HCT116 (cell line): ENCODE results near the gene KRI1. TPM values are rescaled to one million over a fixed set of nuclear protein-coding genes. Genes with fewer than 3 reads are reported as not detected.

ENCODE experiments used
- ATAC-seq: fragments of 200-7000 bp; cut with Tn5 transposase; 2 replicates; pipeline ENCODE4 v1.9.1; 2020; ENCODE audit warnings: mild to moderate bottlenecking, moderate library complexity
- BruUV-seq: library from RNA; stranded (reverse); fragments of 400-500 nt; replicated peaks from 2 replicates; lab custom pipeline; 2021; lab: Mats Ljungman, UMichigan
- CTCF ChIA-PET: fragments of 300-600 bp; sonication (Branson Sonifier 250); formaldehyde crosslinking; loops from one replicate; lab custom pipeline; 2021; ENCODE audit warnings: antibody characterized with exemption; lab: Charles Lee
- POLR2A ChIA-PET: fragments of 300-600, 350-600 bp; sonication (Branson Sonifier 250); formaldehyde crosslinking; loops from one replicate; lab custom pipeline; 2021; ENCODE audit warnings: antibody characterized with exemption; lab: Charles Lee
- RAD21 ChIA-PET, 2 experiments: fragments of 300-600 bp; sonication (Branson Sonifier 250); formaldehyde crosslinking; loops; one replicate each; lab custom pipeline; 2023; ENCODE audit warnings: low total read pairs in 2 of 2; ENCODE audit not compliant: uncharacterized antibody in 2 of 2, unreplicated experiment in 2 of 2, low non-redundant PET in 1 of 2; lab: Charles Lee
- DNase-seq: peaks from one replicate; pipeline ENCODE4 v3.0.0-alpha.2; 2010; ENCODE audit warnings: low read depth, low spot score
- H2AFZ ChIP-seq: fragments of 200-600 bp; shearing (Covaris generic), sonication (generic); 2 replicates; pipeline ENCODE4 v1.6.1; 2017; ENCODE audit warnings: low read depth, mixed run types, mixed read lengths, antibody characterized with exemption, low read length; ENCODE audit not compliant: poor library complexity, severe bottlenecking
- H3K27ac ChIP-seq: 2 replicates; pipeline ENCODE4 v1.5.1; 2012; ENCODE audit warnings: low read depth, low read length
- H3K27me3 ChIP-seq: fragments of 200-600 bp; sonication (generic); 2 replicates; pipeline ENCODE4 v1.6.1; 2016; ENCODE audit warnings: mixed run types, low read length, mixed read lengths; ENCODE audit not compliant: insufficient read depth
- H3K36me3 ChIP-seq, 2 experiments: fragments of 200-500 bp in 1 of 2; fragments of 200-600 bp in 1 of 2; sonication (Bioruptor generic) in 1 of 2; sonication (generic) in 1 of 2; 2 replicates each; pipeline versions ENCODE4 v1.5.1 to v1.6.1; 2014 to 2016; ENCODE audit warnings: low read length in 2 of 2, inconsistent platforms in 1 of 2, mixed read lengths in 1 of 2, mixed run types in 1 of 2; ENCODE audit not compliant: insufficient read depth in 2 of 2, control insufficient read depth in 1 of 2
- H3K4me1 ChIP-seq, 2 experiments: fragments of 200-600 bp in 1 of 2; sonication (generic) in 1 of 2; 2 replicates each; pipeline versions ENCODE4 v1.5.1 to v1.6.1; 2012 to 2017; ENCODE audit warnings: low read length in 2 of 2, inconsistent platforms in 1 of 2, mild to moderate bottlenecking in 1 of 2, mixed read lengths in 1 of 2, mixed run types in 1 of 2, moderate library complexity in 1 of 2; ENCODE audit not compliant: insufficient read depth in 2 of 2, control insufficient read depth in 1 of 2
- H3K4me2 ChIP-seq: fragments of 200-600 bp; sonication (generic); 2 replicates; pipeline ENCODE4 v1.6.1; 2017; ENCODE audit warnings: mixed run types, low read length, mixed read lengths
- H3K4me3 ChIP-seq, 2 experiments: fragments of 200-600 bp in 1 of 2; sonication (generic) in 1 of 2; replicated peaks in 1 of 2; 2 replicates each; pipeline ENCODE4 v1.5.1; 2011 to 2016; ENCODE audit warnings: low read length in 2 of 2, control low read depth in 1 of 2, low read depth in 1 of 2, mild to moderate bottlenecking in 1 of 2, mixed read lengths in 1 of 2, mixed run types in 1 of 2
- H3K79me2 ChIP-seq: fragments of 200-600 bp; sonication (generic); 2 replicates; pipeline ENCODE4 v1.6.1; 2017; ENCODE audit warnings: mild to moderate bottlenecking, mixed run types, low read length, moderate library complexity, mixed read lengths; ENCODE audit not compliant: insufficient read depth
- H3K9ac ChIP-seq: fragments of 200-600 bp; sonication (generic); 2 replicates; pipeline ENCODE4 v1.6.1; 2016; ENCODE audit warnings: low read length, mixed read lengths
- H3K9me2 ChIP-seq: fragments of 200-600 bp; sonication (generic), shearing (Covaris generic); 2 replicates; pipeline ENCODE4 v1.6.1; 2017; ENCODE audit warnings: mixed run types, mild to moderate bottlenecking, moderate library complexity; ENCODE audit not compliant: insufficient read depth
- H3K9me3 ChIP-seq, 2 experiments: fragments of 200-500 bp in 1 of 2; fragments of 200-600 bp in 1 of 2; sonication (Bioruptor generic) in 1 of 2; sonication (generic) in 1 of 2; 2 replicates each; pipeline ENCODE4 v1.6.1; 2014 to 2017; ENCODE audit warnings: low read length in 2 of 2, mixed read lengths in 2 of 2, inconsistent platforms in 1 of 2, low read depth in 1 of 2, mild to moderate bottlenecking in 1 of 2, mixed run types in 1 of 2, moderate library complexity in 1 of 2; ENCODE audit not compliant: control insufficient read depth in 1 of 2, insufficient read depth in 1 of 2
- H4K20me1 ChIP-seq: fragments of 200-600 bp; sonication (generic), shearing (Covaris generic); 2 replicates; pipeline ENCODE4 v1.6.1; 2017; ENCODE audit warnings: mixed run types, mild to moderate bottlenecking, moderate library complexity; ENCODE audit not compliant: insufficient read depth
- CBX3 ChIP-seq: IDR thresholded peaks from 2 replicates; pipeline ENCODE4 v1.6.1; 2012; ENCODE audit warnings: low read depth
- CEBPB ChIP-seq: IDR thresholded peaks from 2 replicates; pipeline ENCODE4 v1.6.1; 2012; ENCODE audit warnings: low read depth
- EGR1 ChIP-seq: IDR thresholded peaks from 2 replicates; pipeline ENCODE4 v1.6.1; 2012; ENCODE audit warnings: low read depth
- EZH2 ChIP-seq: fragments of 200-600 bp; sonication (generic); IDR thresholded peaks from 2 replicates; pipeline ENCODE4 v1.6.1; 2017; ENCODE audit warnings: antibody characterized with exemption, mixed run types
- EZH2phosphoT487 ChIP-seq: fragments of 200-600 bp; IDR thresholded peaks from 2 replicates; pipeline ENCODE4 v1.6.1; 2018; ENCODE audit warnings: antibody characterized with exemption, borderline replicate concordance
- FOSL1 ChIP-seq: IDR thresholded peaks from 2 replicates; pipeline ENCODE4 v1.6.1; 2012; ENCODE audit warnings: low read depth
- JUND ChIP-seq: IDR thresholded peaks from 2 replicates; pipeline ENCODE4 v1.6.1; 2012
- MAX ChIP-seq: IDR thresholded peaks from 2 replicates; pipeline ENCODE4 v1.6.1; 2012
- POLR2A ChIP-seq: IDR thresholded peaks from 2 replicates; pipeline ENCODE4 v1.7.0; 2011; ENCODE audit warnings: borderline replicate concordance; ENCODE audit not compliant: insufficient read depth, insufficient read length; ENCODE audit errors: extremely low read depth
- POLR2AphosphoS5 ChIP-seq: IDR thresholded peaks from 2 replicates; pipeline ENCODE4 v1.6.1; 2011; ENCODE audit warnings: mild to moderate bottlenecking, low read depth, low read length, moderate library complexity
- RAD21 ChIP-seq: IDR thresholded peaks from 2 replicates; pipeline ENCODE4 v1.6.1; 2012; ENCODE audit warnings: low read depth, mild to moderate bottlenecking
- REST ChIP-seq: IDR thresholded peaks from 2 replicates; pipeline ENCODE4 v1.6.1; 2012; ENCODE audit warnings: low read depth
- SIN3A ChIP-seq: IDR thresholded peaks from 2 replicates; pipeline ENCODE4 v1.6.1; 2012; ENCODE audit warnings: low read depth
- SP1 ChIP-seq: IDR thresholded peaks from 2 replicates; pipeline ENCODE4 v1.6.1; 2012; ENCODE audit warnings: low read depth
- SRF ChIP-seq: IDR thresholded peaks from 2 replicates; pipeline ENCODE4 v1.6.1; 2012; ENCODE audit warnings: low read depth
- YY1 ChIP-seq: IDR thresholded peaks from 2 replicates; pipeline ENCODE4 v1.6.1; 2011; ENCODE audit warnings: low read length, low read depth, moderate library complexity, mild to moderate bottlenecking; ENCODE audit not compliant: insufficient replicate concordance; ENCODE audit errors: extremely low read depth
- ZNF274 ChIP-seq: fragments of 200-500 bp; sonication (Bioruptor generic); IDR thresholded peaks from 2 replicates; pipeline ENCODE4 v1.6.1; 2014; ENCODE audit warnings: mild to moderate bottlenecking, low read depth, low read length, inconsistent platforms
- intact Hi-C: fragments of 100-400 bp; cut with micrococcal nuclease; formaldehyde crosslinking; loops from 2 replicates; pipeline ENCODE4 v1.10.0; 2022
- total RNA-seq: library from RNA; stranded (reverse); gene quantifications from one replicate; pipeline ENCODE4 v1.2.1, GENCODE V29; 2021; ENCODE audit not compliant: unreplicated experiment
- TF ChIP-seq, protein P1 (sequence below): IDR thresholded peaks from 2 replicates; pipeline ENCODE4 v1.6.1; 2012
- TF ChIP-seq, protein P2 (sequence below): IDR thresholded peaks from 2 replicates; pipeline ENCODE4 v1.6.1; 2011; ENCODE audit warnings: mild to moderate bottlenecking, low read length, moderate library complexity; ENCODE audit not compliant: insufficient replicate concordance; ENCODE audit errors: extremely low read depth
- TF ChIP-seq, protein P3 (sequence below), 3 experiments: fragments of 200-600 bp in 1 of 3; sonication (generic) in 1 of 3; IDR thresholded peaks in 2 of 3; conservative IDR thresholded peaks in 1 of 3; 2 replicates each; pipeline ENCODE4 v1.5.1; 2012 to 2017; ENCODE audit warnings: low read depth in 2 of 3, low read length in 2 of 3, antibody characterized with exemption in 1 of 3, borderline replicate concordance in 1 of 3, control low read depth in 1 of 3, mild to moderate bottlenecking in 1 of 3, mixed read lengths in 1 of 3, mixed run types in 1 of 3, moderate library complexity in 1 of 3; ENCODE audit not compliant: insufficient read depth in 1 of 3

The KRI1 gene
- total RNA-seq, 1 experiment from 2014 or later: 44.0 TPM

- intact Hi-C loops: no loop called here
- Histone ChIP-seq H2AFZ (no peak overlapping the region), H3K9ac (no peak overlapping the region), H3K9me3 (no peaks in the 10 kb centered on the region), H3K27ac (no peak overlapping the region; the same call in 1 of the 2 replicates)
- DNase-seq: no peak
- no peak for ATAC-seq
- TF ChIP-seq REST: no peak
- no peak for TF ChIP-seq SP1
- TF ChIP-seq EZH2: no peak
- TF ChIP-seq ZNF274: no peak
- TF ChIP-seq EGR1: no peak
- TF ChIP-seq, protein P1, sequence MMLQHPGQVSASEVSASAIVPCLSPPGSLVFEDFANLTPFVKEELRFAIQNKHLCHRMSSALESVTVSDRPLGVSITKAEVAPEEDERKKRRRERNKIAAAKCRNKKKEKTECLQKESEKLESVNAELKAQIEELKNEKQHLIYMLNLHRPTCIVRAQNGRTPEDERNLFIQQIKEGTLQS: no peak
- TF ChIP-seq SRF: no peak
- TF ChIP-seq JUND: no peak
- no peak for TF ChIP-seq EZH2phosphoT487
- TF ChIP-seq POLR2A: no peak
- no peak for TF ChIP-seq FOSL1
- no peak for TF ChIP-seq CEBPB
- TF ChIP-seq MAX: no peak
- TF ChIP-seq, protein P2, sequence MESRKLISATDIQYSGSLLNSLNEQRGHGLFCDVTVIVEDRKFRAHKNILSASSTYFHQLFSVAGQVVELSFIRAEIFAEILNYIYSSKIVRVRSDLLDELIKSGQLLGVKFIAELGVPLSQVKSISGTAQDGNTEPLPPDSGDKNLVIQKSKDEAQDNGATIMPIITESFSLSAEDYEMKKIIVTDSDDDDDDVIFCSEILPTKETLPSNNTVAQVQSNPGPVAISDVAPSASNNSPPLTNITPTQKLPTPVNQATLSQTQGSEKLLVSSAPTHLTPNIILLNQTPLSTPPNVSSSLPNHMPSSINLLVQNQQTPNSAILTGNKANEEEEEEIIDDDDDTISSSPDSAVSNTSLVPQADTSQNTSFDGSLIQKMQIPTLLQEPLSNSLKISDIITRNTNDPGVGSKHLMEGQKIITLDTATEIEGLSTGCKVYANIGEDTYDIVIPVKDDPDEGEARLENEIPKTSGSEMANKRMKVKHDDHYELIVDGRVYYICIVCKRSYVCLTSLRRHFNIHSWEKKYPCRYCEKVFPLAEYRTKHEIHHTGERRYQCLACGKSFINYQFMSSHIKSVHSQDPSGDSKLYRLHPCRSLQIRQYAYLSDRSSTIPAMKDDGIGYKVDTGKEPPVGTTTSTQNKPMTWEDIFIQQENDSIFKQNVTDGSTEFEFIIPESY: no peak
- no peak for TF ChIP-seq POLR2AphosphoS5
- TF ChIP-seq SIN3A: no peak
- no peak for TF ChIP-seq RAD21
- no peak for TF ChIP-seq YY1
- TF ChIP-seq CBX3: no peak
- TF ChIP-seq, protein P3, sequence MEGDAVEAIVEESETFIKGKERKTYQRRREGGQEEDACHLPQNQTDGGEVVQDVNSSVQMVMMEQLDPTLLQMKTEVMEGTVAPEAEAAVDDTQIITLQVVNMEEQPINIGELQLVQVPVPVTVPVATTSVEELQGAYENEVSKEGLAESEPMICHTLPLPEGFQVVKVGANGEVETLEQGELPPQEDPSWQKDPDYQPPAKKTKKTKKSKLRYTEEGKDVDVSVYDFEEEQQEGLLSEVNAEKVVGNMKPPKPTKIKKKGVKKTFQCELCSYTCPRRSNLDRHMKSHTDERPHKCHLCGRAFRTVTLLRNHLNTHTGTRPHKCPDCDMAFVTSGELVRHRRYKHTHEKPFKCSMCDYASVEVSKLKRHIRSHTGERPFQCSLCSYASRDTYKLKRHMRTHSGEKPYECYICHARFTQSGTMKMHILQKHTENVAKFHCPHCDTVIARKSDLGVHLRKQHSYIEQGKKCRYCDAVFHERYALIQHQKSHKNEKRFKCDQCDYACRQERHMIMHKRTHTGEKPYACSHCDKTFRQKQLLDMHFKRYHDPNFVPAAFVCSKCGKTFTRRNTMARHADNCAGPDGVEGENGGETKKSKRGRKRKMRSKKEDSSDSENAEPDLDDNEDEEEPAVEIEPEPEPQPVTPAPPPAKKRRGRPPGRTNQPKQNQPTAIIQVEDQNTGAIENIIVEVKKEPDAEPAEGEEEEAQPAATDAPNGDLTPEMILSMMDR (IDR thresholded peaks at IDR 0.05 in 2 of 3, conservative IDR thresholded peaks at IDR 0.05 in 1 of 3; ENCODE audit: borderline replicate concordance in 1 of 3, insufficient read depth in 1 of 3, low read depth in 2 of 3, low read length in 2 of 3): no peak
- TF ChIP-seq, all 23 proteins: peak for 0
- H3K79me2 ChIP-seq: peaks cover 3% of the 10 kb centered on the region; the same call in 1 of the 2 replicates
- peaks cover 25 to 63% of the 10 kb centered on the region in 2 experiments; a peak in 3 of 4 replicates for H3K36me3 ChIP-seq
- RAD21 ChIA-PET: no interaction called here
- no peaks in the 10 kb centered on the region for H3K27me3 ChIP-seq
- H4K20me1 ChIP-seq: no peaks in the 10 kb centered on the region
- CTCF ChIA-PET: no interaction called here
- no peaks in the 10 kb centered on the region for H3K4me1 ChIP-seq
- no peak overlapping the region for H3K4me2 ChIP-seq
- no peak overlapping the region for H3K4me3 ChIP-seq
- BruUV-seq: no TSS peak
- H3K9me2 ChIP-seq: no peaks in the 10 kb centered on the region
- POLR2A ChIA-PET: no interaction called here
Observed at GRCh38 chr19:10555610-10555973, 10.2 kb downstream of the KRI1 start.
